Gastrocnemius medialis (tissue), 4 donors: Measurements from ENCODE around the gene ZNF425. TPM values are rescaled to one million over a fixed set of nuclear protein-coding genes. Genes with fewer than 3 reads are reported as not detected.

Experiments used
- ATAC-seq, 2 donors: fragments of 150-250 bp; one replicate each; pipeline ENCODE4 v1.9.1; 2016
- DNase-seq, 2 donors: peaks; one replicate each; pipeline ENCODE4 v3.0.0-alpha.2; 2019
- H3K27ac ChIP-seq, 4 donors: fragments of 200-600 bp; sonication (generic); 1 replicate in 1 of 4; 2 replicates in 3 of 4; pipeline ENCODE4 v1.5.1; 2016 to 2018; ENCODE audit warnings: mild to moderate bottlenecking in 2 of 4, moderate library complexity in 1 of 4
- H3K27me3 ChIP-seq, 3 donors: fragments of 200-600 bp; sonication (generic) in 2 of 3; 1 replicate in 1 of 3; 2 replicates in 2 of 3; pipeline versions ENCODE4 v1.5.1 to v1.6.0; 2016 to 2019; ENCODE audit warnings: mild to moderate bottlenecking in 1 of 3, moderate library complexity in 1 of 3
- H3K36me3 ChIP-seq, 2 donors: fragments of 200-600 bp; sonication (generic) in 1 of 2; one replicate each; pipeline ENCODE4 v1.5.1; 2017 to 2018
- H3K4me1 ChIP-seq, 2 donors: fragments of 200-600 bp; sonication (generic) in 1 of 2; one replicate each; pipeline ENCODE4 v1.5.1; 2016 to 2017; ENCODE audit warnings: mild to moderate bottlenecking in 2 of 2
- H3K4me3 ChIP-seq, 4 donors: fragments of 200-600 bp; sonication (generic) in 3 of 4; 1 replicate in 1 of 4; 2 replicates in 3 of 4; pipeline ENCODE4 v1.5.1; 2016 to 2019; ENCODE audit warnings: mild to moderate bottlenecking in 2 of 4
- H3K9me3 ChIP-seq, 3 donors: fragments of 200-600 bp; sonication (generic) in 2 of 3; 1 replicate in 1 of 3; 2 replicates in 2 of 3; pipeline ENCODE4 v1.5.1; 2016 to 2019
- POLR2A ChIP-seq, 2 donors: fragments of 450-650 bp; IDR thresholded peaks; one replicate each; pipeline ENCODE4 v1.6.1; 2017; ENCODE audit warnings: antibody characterized with exemption in 2 of 2, mild to moderate bottlenecking in 2 of 2, moderate library complexity in 2 of 2
- in situ Hi-C, 4 donors: fragments of 200-750 bp; cut with MboI; loops; one replicate each; pipeline versions ENCODE4 v1.15.0 to v1.8.0; 2017; ENCODE audit warnings: low sequenced_read_pairs in 4 of 4
- intact Hi-C: fragments of 100-400 bp; cut with DNase I; formaldehyde crosslinking; loops from one replicate; pipeline ENCODE4 v1.15.1; 2023; ENCODE audit warnings: low total_unique reads
- total RNA-seq, 4 donors: library from RNA; depleted of rRNA; stranded (reverse); fragments of >200 nt; gene quantifications; one replicate each; pipeline versions ENCODE4 v1.1.0 to v1.2.3, GENCODE V29; 2016
- TF ChIP-seq, protein P1 (sequence below), 5 experiments: fragments of 450-650 bp in 3 of 5; fragments of 200-600 bp in 2 of 5; sonication (generic) in 2 of 5; IDR thresholded peaks in 4 of 5; conservative IDR thresholded peaks in 1 of 5; 1 replicate in 4 of 5; 2 replicates in 1 of 5; pipeline ENCODE4 v1.5.1; 2016 to 2019; ENCODE audit warnings: antibody characterized with exemption in 5 of 5, mild to moderate bottlenecking in 3 of 5, moderate library complexity in 3 of 5

ZNF425 gene
- total RNA-seq, 4 donors from 2014 or later: 1.2 to 3.2 (median 1.5) TPM

DNA sequence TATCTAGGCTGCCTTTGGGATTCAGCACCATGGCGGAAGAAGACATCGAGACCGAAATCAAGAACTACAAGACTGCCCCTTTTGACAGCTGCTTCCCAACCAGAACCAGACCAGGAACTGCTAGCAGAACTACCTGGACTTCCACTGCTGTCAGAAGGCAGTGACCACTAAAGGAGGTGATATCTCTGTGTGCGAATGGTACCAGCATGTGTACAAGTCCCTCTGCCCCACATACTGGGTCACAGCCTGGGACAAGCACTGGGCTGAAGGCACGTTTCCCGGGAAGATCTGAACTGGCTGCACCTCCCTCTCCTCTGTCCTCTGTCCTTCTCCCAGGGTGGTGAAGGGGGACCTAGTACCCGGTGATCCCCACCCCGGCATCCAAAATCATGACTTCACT is 72.2 kb downstream of the ZNF425 start:
- no peaks in the 10 kb centered on the region for H3K4me1 ChIP-seq
- in situ Hi-C loops: no loop called here
- no peaks in the 10 kb centered on the region for H3K36me3 ChIP-seq
- no peaks in the 10 kb centered on the region for H3K9me3 ChIP-seq
- TF ChIP-seq POLR2A (IDR thresholded peaks at IDR 0.05): no peak
- TF ChIP-seq, protein P1, sequence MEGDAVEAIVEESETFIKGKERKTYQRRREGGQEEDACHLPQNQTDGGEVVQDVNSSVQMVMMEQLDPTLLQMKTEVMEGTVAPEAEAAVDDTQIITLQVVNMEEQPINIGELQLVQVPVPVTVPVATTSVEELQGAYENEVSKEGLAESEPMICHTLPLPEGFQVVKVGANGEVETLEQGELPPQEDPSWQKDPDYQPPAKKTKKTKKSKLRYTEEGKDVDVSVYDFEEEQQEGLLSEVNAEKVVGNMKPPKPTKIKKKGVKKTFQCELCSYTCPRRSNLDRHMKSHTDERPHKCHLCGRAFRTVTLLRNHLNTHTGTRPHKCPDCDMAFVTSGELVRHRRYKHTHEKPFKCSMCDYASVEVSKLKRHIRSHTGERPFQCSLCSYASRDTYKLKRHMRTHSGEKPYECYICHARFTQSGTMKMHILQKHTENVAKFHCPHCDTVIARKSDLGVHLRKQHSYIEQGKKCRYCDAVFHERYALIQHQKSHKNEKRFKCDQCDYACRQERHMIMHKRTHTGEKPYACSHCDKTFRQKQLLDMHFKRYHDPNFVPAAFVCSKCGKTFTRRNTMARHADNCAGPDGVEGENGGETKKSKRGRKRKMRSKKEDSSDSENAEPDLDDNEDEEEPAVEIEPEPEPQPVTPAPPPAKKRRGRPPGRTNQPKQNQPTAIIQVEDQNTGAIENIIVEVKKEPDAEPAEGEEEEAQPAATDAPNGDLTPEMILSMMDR (IDR thresholded peaks at IDR 0.05 in 4 of 5, conservative IDR thresholded peaks at IDR 0.05 in 1 of 5): no peak
- ATAC-seq: no peak
- no peak for DNase-seq
- intact Hi-C loops: no loop called here
- no peak overlapping the region for H3K4me3 ChIP-seq
- H3K27me3 ChIP-seq: no peaks in the 10 kb centered on the region
- no peak overlapping the region for H3K27ac ChIP-seq

DNA sequence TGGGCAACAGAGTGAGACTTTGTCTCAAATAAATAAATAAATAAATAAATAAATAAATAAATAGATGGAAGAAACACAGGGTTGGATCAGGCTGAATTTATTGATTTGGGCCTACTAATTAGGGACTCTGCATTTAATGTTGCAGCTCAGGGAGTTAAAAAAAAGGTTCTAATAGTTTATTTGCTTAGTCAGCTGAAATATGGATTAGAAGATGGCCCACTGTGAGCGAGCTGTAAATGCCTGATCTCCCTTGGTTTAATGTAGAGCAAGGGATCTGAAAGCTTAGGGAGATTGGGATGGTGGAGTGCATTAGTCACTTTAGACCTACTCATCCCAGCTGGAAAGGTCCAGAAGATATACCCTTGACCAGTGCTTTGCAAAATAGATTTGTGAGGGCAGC is 72.7 kb downstream of the ZNF425 start:
- no peak for ATAC-seq
- no peaks in the 10 kb centered on the region for H3K4me1 ChIP-seq

More for the DNA sequence above, 72.7 kb downstream of the ZNF425 start:
- in situ Hi-C loops: no loop called here
- H3K36me3 ChIP-seq: no peaks in the 10 kb centered on the region
- H3K27ac ChIP-seq: no peak overlapping the region
- TF ChIP-seq, protein P1 (IDR thresholded peaks at IDR 0.05 in 4 of 5, conservative IDR thresholded peaks at IDR 0.05 in 1 of 5): no peak
- TF ChIP-seq POLR2A (IDR thresholded peaks at IDR 0.05): no peak
- intact Hi-C loops: no loop called here
- DNase-seq: no peak
- H3K27me3 ChIP-seq: no peaks in the 10 kb centered on the region
- no peak overlapping the region for H3K4me3 ChIP-seq
- H3K9me3 ChIP-seq: no peaks in the 10 kb centered on the region

Other genes with a start within 250 kb of the ZNF425 start
- gene EZH2, start 242.0 kb downstream of the ZNF425 start, total RNA-seq: 1 to 10 TPM; 1.0 to 3.7 (median 1.7) TPM
- gene PDIA4, start 97.8 kb downstream of the ZNF425 start, total RNA-seq: 10 to 100 TPM; 10.8 to 19.6 (median 14.2) TPM
- gene ZNF786, start 35.6 kb downstream of the ZNF425 start, total RNA-seq: 1 to 10 TPM; 1.9 to 6.1 (median 2.7) TPM
- 10 to 100 TPM; 12.8 to 19.9 (median 15.0) TPM for gene ZNF398, start 21.1 kb upstream of the ZNF425 start, total RNA-seq
- gene ZNF282, start 69.2 kb upstream of the ZNF425 start, total RNA-seq: 10 to 100 TPM; 16.8 to 24.1 (median 23.0) TPM
- 1 to 10 TPM; 3.7 to 7.5 (median 4.7) TPM for gene ZNF212, start 113.3 kb upstream of the ZNF425 start, total RNA-seq
- 1 to 10 TPM; 3.4 to 7.1 (median 5.5) TPM for gene ZNF783, start 135.9 kb upstream of the ZNF425 start, total RNA-seq